Endothelial cell (in vitro differentiated cells): ENCODE measurements around the gene STH. TPM values are rescaled to one million over a fixed set of nuclear protein-coding genes. Genes with fewer than 3 reads are reported as not detected.

ENCODE experiments used
- DNase-seq: peaks from one replicate; pipeline ENCODE4 v3.0.0; 2021; ENCODE audit warnings: low spot score
- H3K27ac Mint-ChIP-seq: one replicate; pipeline ENCODE4 v1.8.0; 2021; ENCODE audit warnings: mixed read lengths, inconsistent platforms; ENCODE audit not compliant: unreplicated experiment
- H3K27me3 Mint-ChIP-seq: one replicate; pipeline ENCODE4 v1.8.0; 2021; ENCODE audit warnings: mild to moderate bottlenecking, moderate library complexity, mixed read lengths, inconsistent platforms; ENCODE audit not compliant: unreplicated experiment
- H3K36me3 Mint-ChIP-seq: one replicate; pipeline ENCODE4 v1.8.0; 2021; ENCODE audit warnings: mild to moderate bottlenecking, low read depth, mixed read lengths, inconsistent platforms; ENCODE audit not compliant: unreplicated experiment
- H3K4me1 Mint-ChIP-seq: one replicate; pipeline ENCODE4 v1.8.0; 2021; ENCODE audit warnings: mild to moderate bottlenecking, mixed read lengths, inconsistent platforms; ENCODE audit not compliant: unreplicated experiment
- H3K4me3 Mint-ChIP-seq: one replicate; pipeline ENCODE4 v1.8.0; 2021; ENCODE audit warnings: mild to moderate bottlenecking, mixed read lengths, inconsistent platforms; ENCODE audit not compliant: unreplicated experiment
- H3K9me3 Mint-ChIP-seq: one replicate; pipeline ENCODE4 v1.8.0; 2021; ENCODE audit warnings: mixed read lengths, inconsistent platforms; ENCODE audit not compliant: unreplicated experiment
- total RNA-seq: library from RNA; stranded (reverse); fragmentation: NEBNext Ultra II Directional; extraction: Animal tissue kit (Norgen Biotek cat#: 25700); gene quantifications from one replicate; pipeline ENCODE4 v1.2.1, GENCODE V29; 2021; ENCODE audit not compliant: unreplicated experiment
- TF ChIP-seq, protein P1 (sequence below): fragments of 200-600 bp; sonication (generic); IDR thresholded peaks from one replicate; pipeline ENCODE4 v1.5.0; 2021; ENCODE audit warnings: antibody characterized with exemption; ENCODE audit not compliant: unreplicated experiment

The STH gene
- total RNA-seq, 1 donor from 2014 or later = not detected

DNA sequence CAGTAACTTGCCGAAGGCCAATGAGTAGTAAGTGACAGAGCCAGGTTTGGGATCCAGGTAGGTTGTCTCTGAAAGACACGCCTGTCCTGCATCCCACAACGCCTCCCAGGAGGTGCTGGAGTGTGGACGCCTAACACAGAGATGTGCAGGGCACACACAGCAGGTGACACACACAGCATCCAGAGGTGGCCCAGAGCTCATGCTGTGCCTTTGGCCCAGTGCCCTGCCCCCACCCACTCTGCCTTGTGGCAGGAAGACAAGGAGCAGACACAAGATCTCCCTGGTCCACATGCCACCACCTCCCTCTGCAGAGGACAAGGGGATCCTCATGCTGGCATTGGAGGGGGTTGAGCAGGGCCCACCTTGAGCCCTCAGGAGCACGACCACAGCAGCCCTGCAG is 14.7 kb upstream of the STH start:
- Mint-ChIP-seq H3K27me3 (no peaks in the 10 kb centered on the region), H3K9me3 (no peaks in the 10 kb centered on the region), H3K4me3 (no peak overlapping the region), H3K4me1 (peaks cover 8% of the 10 kb centered on the region), H3K36me3 (no peaks in the 10 kb centered on the region), H3K27ac (no peak overlapping the region)
- no peak for DNase-seq
- TF ChIP-seq, protein P1, sequence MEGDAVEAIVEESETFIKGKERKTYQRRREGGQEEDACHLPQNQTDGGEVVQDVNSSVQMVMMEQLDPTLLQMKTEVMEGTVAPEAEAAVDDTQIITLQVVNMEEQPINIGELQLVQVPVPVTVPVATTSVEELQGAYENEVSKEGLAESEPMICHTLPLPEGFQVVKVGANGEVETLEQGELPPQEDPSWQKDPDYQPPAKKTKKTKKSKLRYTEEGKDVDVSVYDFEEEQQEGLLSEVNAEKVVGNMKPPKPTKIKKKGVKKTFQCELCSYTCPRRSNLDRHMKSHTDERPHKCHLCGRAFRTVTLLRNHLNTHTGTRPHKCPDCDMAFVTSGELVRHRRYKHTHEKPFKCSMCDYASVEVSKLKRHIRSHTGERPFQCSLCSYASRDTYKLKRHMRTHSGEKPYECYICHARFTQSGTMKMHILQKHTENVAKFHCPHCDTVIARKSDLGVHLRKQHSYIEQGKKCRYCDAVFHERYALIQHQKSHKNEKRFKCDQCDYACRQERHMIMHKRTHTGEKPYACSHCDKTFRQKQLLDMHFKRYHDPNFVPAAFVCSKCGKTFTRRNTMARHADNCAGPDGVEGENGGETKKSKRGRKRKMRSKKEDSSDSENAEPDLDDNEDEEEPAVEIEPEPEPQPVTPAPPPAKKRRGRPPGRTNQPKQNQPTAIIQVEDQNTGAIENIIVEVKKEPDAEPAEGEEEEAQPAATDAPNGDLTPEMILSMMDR = no peak

DNA sequence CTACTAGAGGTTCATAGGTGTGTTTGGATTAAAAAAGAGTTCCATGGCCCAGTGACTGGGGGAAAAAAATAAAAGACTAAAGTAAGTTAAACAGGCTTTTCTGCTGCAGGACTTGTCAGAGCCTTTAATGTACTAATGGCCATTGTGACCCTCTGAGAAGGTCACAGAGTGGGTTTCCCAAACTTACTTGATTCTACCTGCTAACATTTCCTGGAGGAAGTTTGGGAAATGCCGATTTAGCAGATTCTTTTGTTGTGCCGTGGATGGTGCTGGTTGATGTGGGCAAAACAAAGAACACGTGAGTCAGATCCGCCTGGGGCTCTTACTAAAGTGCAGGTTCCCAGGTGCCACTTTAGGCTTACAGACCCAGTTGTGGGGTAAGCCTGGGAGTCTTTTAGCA is 13.6 kb upstream of the STH start:
- TF ChIP-seq, protein P1 = no peak
- no peaks in the 10 kb centered on the region for H3K9me3 Mint-ChIP-seq
- no peak overlapping the region for H3K4me3 Mint-ChIP-seq
- H3K36me3 Mint-ChIP-seq = no peaks in the 10 kb centered on the region
- no peak for DNase-seq
- H3K27me3 Mint-ChIP-seq = no peaks in the 10 kb centered on the region
- no peak overlapping the region for H3K27ac Mint-ChIP-seq
- H3K4me1 Mint-ChIP-seq = peaks cover 8% of the 10 kb centered on the region

DNA sequence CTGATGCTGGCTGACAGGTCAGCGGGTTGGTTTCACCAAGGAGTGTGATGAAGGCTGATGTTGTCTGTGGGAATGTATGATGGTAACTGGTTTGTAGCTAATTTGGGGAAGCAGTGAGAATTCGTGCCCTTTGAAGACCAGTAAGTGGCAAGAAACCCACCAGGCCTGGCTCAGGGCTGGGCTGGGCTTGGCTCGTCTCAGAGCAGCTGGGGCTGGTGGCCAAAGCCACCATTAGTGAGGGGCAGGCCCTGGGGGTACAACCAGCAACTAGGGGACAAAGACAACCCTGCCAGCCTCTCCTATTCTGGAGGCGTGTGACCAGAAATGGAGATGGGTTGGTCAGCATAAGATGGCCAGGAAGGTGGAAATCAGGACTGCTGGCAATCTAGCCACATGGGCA is 13.0 kb upstream of the STH start:
- Mint-ChIP-seq H3K4me3 (no peak overlapping the region), H3K4me1 (peaks cover 8% of the 10 kb centered on the region), H3K27ac (no peak overlapping the region), H3K9me3 (no peaks in the 10 kb centered on the region), H3K36me3 (no peaks in the 10 kb centered on the region), H3K27me3 (peaks cover 1% of the 10 kb centered on the region)
- TF ChIP-seq, protein P1 = no peak
- DNase-seq = no peak

DNA sequence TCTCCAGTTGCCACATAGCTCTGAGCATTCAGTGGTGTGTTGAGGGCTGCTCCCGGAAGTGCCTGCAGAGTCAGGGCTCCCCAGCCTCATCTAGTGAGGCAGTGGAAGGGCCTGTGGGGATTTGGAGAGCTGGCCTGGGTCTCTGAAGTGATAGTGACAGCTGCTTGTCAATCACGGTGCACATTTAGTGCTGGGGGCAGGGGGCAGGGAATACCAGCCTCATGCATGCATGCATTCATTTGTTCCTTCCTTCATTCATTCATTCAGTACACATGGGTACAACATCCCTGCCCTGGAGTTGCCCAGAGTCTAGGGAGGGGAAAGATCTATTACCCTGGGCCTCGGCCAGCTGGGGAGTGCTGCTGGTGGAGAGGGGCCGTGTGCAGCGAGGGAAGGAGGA is 11.3 kb upstream of the STH start:
- Mint-ChIP-seq H3K27ac (no peak overlapping the region), H3K4me1 (peaks cover 8% of the 10 kb centered on the region), H3K36me3 (no peaks in the 10 kb centered on the region), H3K27me3 (peaks cover 1% of the 10 kb centered on the region), H3K9me3 (no peaks in the 10 kb centered on the region), H3K4me3 (no peak overlapping the region)
- no peak for DNase-seq
- TF ChIP-seq, protein P1 = no peak

DNA sequence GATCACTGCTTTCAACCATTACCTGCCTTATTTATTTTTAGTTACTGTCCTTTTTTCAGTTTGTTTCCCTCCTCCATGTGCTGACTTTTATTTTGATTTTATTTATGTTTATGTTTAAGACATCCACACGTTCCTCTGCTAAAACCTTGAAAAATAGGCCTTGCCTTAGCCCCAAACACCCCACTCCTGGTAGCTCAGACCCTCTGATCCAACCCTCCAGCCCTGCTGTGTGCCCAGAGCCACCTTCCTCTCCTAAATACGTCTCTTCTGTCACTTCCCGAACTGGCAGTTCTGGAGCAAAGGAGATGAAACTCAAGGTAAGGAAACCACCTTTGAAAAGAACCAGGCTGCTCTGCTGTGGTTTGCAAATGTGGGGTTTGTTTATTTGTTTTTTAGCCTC is 9.3 kb upstream of the STH start:
- TF ChIP-seq, protein P1 = no peak
- Mint-ChIP-seq H3K36me3 (no peaks in the 10 kb centered on the region), H3K27me3 (peaks cover 1% of the 10 kb centered on the region), H3K4me1 (peaks cover 6% of the 10 kb centered on the region), H3K27ac (no peak overlapping the region), H3K4me3 (no peak overlapping the region), H3K9me3 (no peaks in the 10 kb centered on the region)
- no peak for DNase-seq
